SK-N-SH treated with all-trans-retinoic acid at 6 μM for 48 hours (cell line): Measurements from ENCODE around the gene ARHGEF38.
A peak's percentile ranks its signal among the peaks of the same experiment; 100 is the strongest.

Experiments used
- ATAC-seq: fragments of 200-7000 bp; cut with Tn5 transposase; 3 replicates; pipeline ENCODE4 v1.9.1; 2020; ENCODE audit warnings: mild to moderate bottlenecking, moderate library complexity
- BACH2 ChIP-seq: fragments of 250-450 bp; sonication (Bioruptor Pico); IDR thresholded peaks from 2 replicates; pipeline ENCODE4 v1.9.0; 2021; ENCODE audit warnings: mild to moderate bottlenecking, borderline replicate concordance
- ESRRG ChIP-seq: fragments of 250-450 bp; sonication (Bioruptor Pico); IDR thresholded peaks from 2 replicates; pipeline ENCODE4 v1.6.1; 2021; ENCODE audit warnings: mild to moderate bottlenecking
- GLIS3 ChIP-seq: fragments of 250-450 bp; sonication (Bioruptor Pico); IDR thresholded peaks from 2 replicates; pipeline ENCODE4 v1.5.0; 2020; ENCODE audit warnings: mild to moderate bottlenecking, moderate library complexity
- ISL1 ChIP-seq: fragments of 250-450 bp; sonication (Bioruptor Pico); IDR thresholded peaks from 2 replicates; pipeline ENCODE4 v2.1.2; 2022; ENCODE audit warnings: mild to moderate bottlenecking, moderate library complexity
- OSR1 ChIP-seq: fragments of 250-450 bp; sonication (Bioruptor Pico); IDR thresholded peaks from 2 replicates; pipeline ENCODE4 v1.8.0; 2022; ENCODE audit warnings: moderate library complexity, mild to moderate bottlenecking, inconsistent platforms
- PPARA ChIP-seq: fragments of 250-450 bp; sonication (Bioruptor Pico); IDR thresholded peaks from 2 replicates; pipeline ENCODE4 v1.5.0; 2020; ENCODE audit warnings: mild to moderate bottlenecking, borderline replicate concordance
- SNAI2 ChIP-seq: fragments of 250-450 bp; sonication (Bioruptor Pico); IDR thresholded peaks from 2 replicates; pipeline ENCODE4 v1.5.0; 2020; ENCODE audit warnings: mild to moderate bottlenecking, moderate library complexity
- TCF4 ChIP-seq: fragments of 250-450 bp; sonication (Bioruptor Pico); IDR thresholded peaks from 2 replicates; pipeline ENCODE4 v1.8.0; 2021; ENCODE audit warnings: mild to moderate bottlenecking, moderate library complexity, borderline replicate concordance
- TOX ChIP-seq: fragments of 250-450 bp; sonication (Bioruptor Pico); IDR thresholded peaks from 2 replicates; pipeline ENCODE4 v1.8.0; 2021; ENCODE audit warnings: mild to moderate bottlenecking, moderate library complexity, borderline replicate concordance
- ZC3H10 ChIP-seq: fragments of 250-450 bp; sonication (Bioruptor Pico); IDR thresholded peaks from 2 replicates; pipeline ENCODE4 v1.5.1; 2021; ENCODE audit warnings: mild to moderate bottlenecking, moderate library complexity
- ZFP3 ChIP-seq: fragments of 250-450 bp; sonication (Bioruptor Pico); IDR thresholded peaks from 2 replicates; pipeline ENCODE4 v1.5.0; 2020; ENCODE audit warnings: mild to moderate bottlenecking, moderate library complexity
- ZFP30 ChIP-seq: fragments of 450-650 bp; formaldehyde crosslinking; IDR thresholded peaks from 2 replicates; pipeline ENCODE4 v1.5.0; 2022; ENCODE audit warnings: mild to moderate bottlenecking, moderate library complexity
- ZNF565 ChIP-seq: fragments of 450-650 bp; formaldehyde crosslinking; conservative IDR thresholded peaks from 2 replicates; pipeline ENCODE4 v1.5.0; 2020; ENCODE audit warnings: low read depth, mild to moderate bottlenecking, moderate library complexity
- ZNF70 ChIP-seq: fragments of 450-650 bp; formaldehyde crosslinking; IDR thresholded peaks from 2 replicates; pipeline ENCODE4 v1.5.0; 2020; ENCODE audit warnings: mild to moderate bottlenecking, moderate library complexity
- ZNF8 ChIP-seq: fragments of 450-650 bp; formaldehyde crosslinking; IDR thresholded peaks from 2 replicates; pipeline ENCODE4 v1.5.0; 2020; ENCODE audit warnings: mild to moderate bottlenecking, moderate library complexity
- TF ChIP-seq, protein P1 (sequence below): fragments of 250-450 bp; sonication (Bioruptor Pico); IDR thresholded peaks from 2 replicates; pipeline ENCODE4 v1.5.1; 2020; ENCODE audit warnings: low read depth, mild to moderate bottlenecking, moderate library complexity
- TF ChIP-seq, protein P2 (sequence below): fragments of 250-450 bp; sonication (Bioruptor Pico); IDR thresholded peaks from 2 replicates; pipeline ENCODE4 v1.5.1; 2021; ENCODE audit warnings: mild to moderate bottlenecking, moderate library complexity
- TF ChIP-seq, protein P3 (sequence below): fragments of 250-450 bp; sonication (Bioruptor Pico); IDR thresholded peaks from 2 replicates; pipeline ENCODE4 v1.8.0; 2020; ENCODE audit warnings: mild to moderate bottlenecking, moderate library complexity, borderline replicate concordance

The ARHGEF38 gene

DNA sequence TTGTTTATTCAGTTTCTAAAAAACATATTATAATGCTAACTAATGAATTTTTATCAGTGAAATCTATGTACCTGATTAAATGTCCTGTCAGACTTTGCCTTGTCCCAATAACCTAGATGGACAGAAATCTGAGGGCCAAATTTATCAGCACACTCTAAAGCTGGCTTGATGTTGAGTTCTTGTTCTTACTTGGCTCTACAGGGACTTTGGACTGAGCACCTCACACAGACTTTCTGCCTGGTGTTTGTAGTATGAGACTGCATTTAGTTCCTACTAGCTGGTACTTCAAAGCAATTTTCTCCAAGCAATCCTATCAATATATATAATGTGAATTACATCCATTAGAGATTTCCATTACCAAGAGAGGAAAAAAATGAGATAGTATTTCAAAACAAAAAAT is 118.3 kb downstream of the ARHGEF38 start:
- TF ChIP-seq BACH2 (CRISPR knock-in tag) (no peak), ZFP30 (CRISPR knock-in tag) (no peak), TOX (CRISPR knock-in tag) (no peak), ZNF565 (CRISPR knock-in tag) (no peak), OSR1 (CRISPR knock-in tag) (no peak), ISL1 (CRISPR knock-in tag) (no peak), SNAI2 (CRISPR knock-in tag) (no peak), ESRRG (no peak), ZNF8 (CRISPR knock-in tag) (no peak), ZNF70 (CRISPR knock-in tag) (no peak), ZFP3 (CRISPR knock-in tag) (no peak)
- TF ChIP-seq, protein P1, sequence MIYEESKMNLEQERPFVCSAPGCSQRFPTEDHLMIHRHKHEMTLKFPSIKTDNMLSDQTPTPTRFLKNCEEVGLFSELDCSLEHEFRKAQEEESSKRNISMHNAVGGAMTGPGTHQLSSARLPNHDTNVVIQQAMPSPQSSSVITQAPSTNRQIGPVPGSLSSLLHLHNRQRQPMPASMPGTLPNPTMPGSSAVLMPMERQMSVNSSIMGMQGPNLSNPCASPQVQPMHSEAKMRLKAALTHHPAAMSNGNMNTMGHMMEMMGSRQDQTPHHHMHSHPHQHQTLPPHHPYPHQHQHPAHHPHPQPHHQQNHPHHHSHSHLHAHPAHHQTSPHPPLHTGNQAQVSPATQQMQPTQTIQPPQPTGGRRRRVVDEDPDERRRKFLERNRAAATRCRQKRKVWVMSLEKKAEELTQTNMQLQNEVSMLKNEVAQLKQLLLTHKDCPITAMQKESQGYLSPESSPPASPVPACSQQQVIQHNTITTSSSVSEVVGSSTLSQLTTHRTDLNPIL (CRISPR knock-in tag), result no peak
- TF ChIP-seq, protein P2, sequence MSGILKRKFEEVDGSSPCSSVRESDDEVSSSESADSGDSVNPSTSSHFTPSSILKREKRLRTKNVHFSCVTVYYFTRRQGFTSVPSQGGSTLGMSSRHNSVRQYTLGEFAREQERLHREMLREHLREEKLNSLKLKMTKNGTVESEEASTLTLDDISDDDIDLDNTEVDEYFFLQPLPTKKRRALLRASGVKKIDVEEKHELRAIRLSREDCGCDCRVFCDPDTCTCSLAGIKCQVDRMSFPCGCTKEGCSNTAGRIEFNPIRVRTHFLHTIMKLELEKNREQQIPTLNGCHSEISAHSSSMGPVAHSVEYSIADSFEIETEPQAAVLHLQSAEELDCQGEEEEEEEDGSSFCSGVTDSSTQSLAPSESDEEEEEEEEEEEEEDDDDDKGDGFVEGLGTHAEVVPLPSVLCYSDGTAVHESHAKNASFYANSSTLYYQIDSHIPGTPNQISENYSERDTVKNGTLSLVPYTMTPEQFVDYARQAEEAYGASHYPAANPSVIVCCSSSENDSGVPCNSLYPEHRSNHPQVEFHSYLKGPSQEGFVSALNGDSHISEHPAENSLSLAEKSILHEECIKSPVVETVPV (CRISPR knock-in tag), result no peak
- no peak for ATAC-seq

- TF ChIP-seq ESRRG (no peak), ZNF70 (CRISPR knock-in tag) (no peak), ZNF8 (CRISPR knock-in tag) (no peak), OSR1 (CRISPR knock-in tag) (no peak), PPARA (CRISPR knock-in tag) (no peak), BACH2 (CRISPR knock-in tag) (no peak), ZNF565 (CRISPR knock-in tag) (no peak), TCF4 (CRISPR knock-in tag) (no peak), GLIS3 (no peak)
- TF ChIP-seq, protein P2 (CRISPR knock-in tag), result no peak
- no peak for ATAC-seq
These were observed 118.9 kb downstream of the ARHGEF38 start for GRCh38 chr4:105671301-105671700.

DNA sequence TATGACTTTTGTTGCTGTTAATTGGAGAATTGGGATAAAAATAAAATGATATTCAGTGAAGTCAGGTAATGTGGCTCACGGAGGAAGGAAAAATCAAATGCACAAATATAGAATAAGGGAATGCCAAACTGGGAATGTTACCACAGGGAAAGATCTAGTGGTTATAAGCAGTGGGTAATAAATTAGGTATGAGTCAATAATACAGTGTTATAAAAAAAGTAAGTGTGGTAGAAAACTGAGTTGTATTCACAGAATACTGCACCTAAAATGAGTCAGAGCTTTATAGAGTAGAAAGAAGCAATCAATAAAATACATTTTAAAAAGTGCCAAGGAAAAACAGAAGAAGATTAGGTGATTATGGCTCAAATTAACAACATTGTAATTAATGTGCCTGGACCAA is 121.6 kb downstream of the ARHGEF38 start:
- ATAC-seq, result no peak
- TF ChIP-seq BACH2 (CRISPR knock-in tag), result no peak
- no peak for TF ChIP-seq ESRRG

GRCh38 chr4:105677709-105678108 is 125.3 kb downstream of the ARHGEF38 start:
- no peak for TF ChIP-seq GLIS3
- no peak for TF ChIP-seq ZNF565 (CRISPR knock-in tag)
- TF ChIP-seq, protein P2 (CRISPR knock-in tag), result no peak
- TF ChIP-seq, protein P3, sequence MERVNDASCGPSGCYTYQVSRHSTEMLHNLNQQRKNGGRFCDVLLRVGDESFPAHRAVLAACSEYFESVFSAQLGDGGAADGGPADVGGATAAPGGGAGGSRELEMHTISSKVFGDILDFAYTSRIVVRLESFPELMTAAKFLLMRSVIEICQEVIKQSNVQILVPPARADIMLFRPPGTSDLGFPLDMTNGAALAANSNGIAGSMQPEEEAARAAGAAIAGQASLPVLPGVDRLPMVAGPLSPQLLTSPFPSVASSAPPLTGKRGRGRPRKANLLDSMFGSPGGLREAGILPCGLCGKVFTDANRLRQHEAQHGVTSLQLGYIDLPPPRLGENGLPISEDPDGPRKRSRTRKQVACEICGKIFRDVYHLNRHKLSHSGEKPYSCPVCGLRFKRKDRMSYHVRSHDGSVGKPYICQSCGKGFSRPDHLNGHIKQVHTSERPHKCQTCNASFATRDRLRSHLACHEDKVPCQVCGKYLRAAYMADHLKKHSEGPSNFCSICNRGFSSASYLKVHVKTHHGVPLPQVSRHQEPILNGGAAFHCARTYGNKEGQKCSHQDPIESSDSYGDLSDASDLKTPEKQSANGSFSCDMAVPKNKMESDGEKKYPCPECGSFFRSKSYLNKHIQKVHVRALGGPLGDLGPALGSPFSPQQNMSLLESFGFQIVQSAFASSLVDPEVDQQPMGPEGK, result no peak
- no peak for ATAC-seq

DNA sequence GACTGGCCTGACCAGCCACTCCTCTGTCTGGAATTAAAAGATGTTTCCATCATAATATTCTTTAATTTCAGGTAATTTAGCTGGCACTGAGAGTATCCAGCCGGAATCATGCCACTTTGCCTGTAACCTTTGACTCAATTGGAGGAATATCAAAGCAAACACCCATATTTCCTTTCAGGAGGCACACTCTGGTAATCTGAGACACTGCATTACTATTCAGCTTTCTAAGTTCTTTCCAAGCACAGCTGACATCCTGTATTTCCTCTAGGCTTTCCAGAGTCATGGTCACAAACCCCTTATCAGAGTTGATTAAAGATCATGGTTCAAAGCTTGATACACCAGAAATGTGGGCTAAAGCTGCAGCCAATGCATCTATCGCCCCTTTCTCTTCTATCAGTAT is 126.8 kb downstream of the ARHGEF38 start:
- no peak for TF ChIP-seq SNAI2 (CRISPR knock-in tag)
- TF ChIP-seq ZC3H10 (CRISPR knock-in tag), result no peak
- no peak for TF ChIP-seq ESRRG
- no peak for TF ChIP-seq GLIS3
- no peak for TF ChIP-seq PPARA (CRISPR knock-in tag)
- TF ChIP-seq OSR1 (CRISPR knock-in tag), result no peak

More for the DNA sequence above, 126.8 kb downstream of the ARHGEF38 start:
- peak; percentile 84 for ATAC-seq
